Measurements from ENCODE around the gene TIMM22. TPM values are rescaled to one million over a fixed set of nuclear protein-coding genes. Genes with fewer than 3 reads are reported as not detected.

Gene TIMM22
- total RNA-seq, 1 experiment from 2014 or later = 17.7 TPM

DNA sequence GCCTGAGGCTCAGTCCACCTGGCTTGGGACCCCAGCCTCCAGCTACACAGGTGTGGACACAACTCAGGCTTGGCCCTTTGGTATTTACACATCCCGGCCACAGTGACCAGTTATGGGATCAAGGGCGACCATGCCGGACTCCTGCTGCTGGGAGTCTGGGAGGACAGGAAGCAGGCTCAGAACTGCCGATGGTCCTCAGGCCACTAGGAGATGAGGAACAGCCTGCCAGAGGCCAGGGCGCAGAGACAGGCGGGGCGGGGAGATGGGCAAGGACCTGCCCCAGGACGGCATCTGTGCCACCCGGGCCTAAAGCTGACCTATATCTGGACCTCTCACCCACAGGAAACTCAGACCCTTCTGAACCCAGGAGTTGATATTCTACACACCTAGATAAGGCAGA is 29.8 kb upstream of the TIMM22 start:
- Histone ChIP-seq H4K20me1 (ENCODE audit: low read length) (no peaks in the 10 kb centered on the region), H3K4me3 (ENCODE audit: low read length) (no peak overlapping the region), H3K36me3 (ENCODE audit: low read depth, low read length) (no peaks in the 10 kb centered on the region), H3K27ac (ENCODE audit: low read length) (no peak overlapping the region), H3K4me2 (ENCODE audit: low read length) (no peak overlapping the region), H3K27me3 (ENCODE audit: low read length) (no peaks in the 10 kb centered on the region), H3K9me3 (ENCODE audit: low read length) (no peaks in the 10 kb centered on the region), H3F3A (ENCODE audit: low read length, unreplicated experiment) (no peaks in the 10 kb centered on the region), H3K9ac (ENCODE audit: low read length) (no peak overlapping the region), H2AFZ (ENCODE audit: low read length) (no peak overlapping the region), H3K79me2 (ENCODE audit: low read length) (peaks cover 14% of the 10 kb centered on the region; the same call in 1 of the 2 replicates), H3K4me1 (ENCODE audit: insufficient read depth, low read length) (no peaks in the 10 kb centered on the region), H3K9me2 (replicated peaks; ENCODE audit: low read length) (no peaks in the 10 kb centered on the region)
- ChIA-PET POLR2A (ENCODE audit: unreplicated experiment) (no interaction called here), CTCF (no interaction called here)
- TF ChIP-seq EZH2phosphoT487 (IDR thresholded peaks at IDR 0.05; ENCODE audit: borderline replicate concordance, low read length) (no peak), EZH2 (IDR thresholded peaks at IDR 0.05; ENCODE audit: low read length, unreplicated experiment) (no peak)
- TF ChIP-seq, protein P1, sequence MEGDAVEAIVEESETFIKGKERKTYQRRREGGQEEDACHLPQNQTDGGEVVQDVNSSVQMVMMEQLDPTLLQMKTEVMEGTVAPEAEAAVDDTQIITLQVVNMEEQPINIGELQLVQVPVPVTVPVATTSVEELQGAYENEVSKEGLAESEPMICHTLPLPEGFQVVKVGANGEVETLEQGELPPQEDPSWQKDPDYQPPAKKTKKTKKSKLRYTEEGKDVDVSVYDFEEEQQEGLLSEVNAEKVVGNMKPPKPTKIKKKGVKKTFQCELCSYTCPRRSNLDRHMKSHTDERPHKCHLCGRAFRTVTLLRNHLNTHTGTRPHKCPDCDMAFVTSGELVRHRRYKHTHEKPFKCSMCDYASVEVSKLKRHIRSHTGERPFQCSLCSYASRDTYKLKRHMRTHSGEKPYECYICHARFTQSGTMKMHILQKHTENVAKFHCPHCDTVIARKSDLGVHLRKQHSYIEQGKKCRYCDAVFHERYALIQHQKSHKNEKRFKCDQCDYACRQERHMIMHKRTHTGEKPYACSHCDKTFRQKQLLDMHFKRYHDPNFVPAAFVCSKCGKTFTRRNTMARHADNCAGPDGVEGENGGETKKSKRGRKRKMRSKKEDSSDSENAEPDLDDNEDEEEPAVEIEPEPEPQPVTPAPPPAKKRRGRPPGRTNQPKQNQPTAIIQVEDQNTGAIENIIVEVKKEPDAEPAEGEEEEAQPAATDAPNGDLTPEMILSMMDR (conservative IDR thresholded peaks at IDR 0.05; ENCODE audit: low read depth, low read length) = no peak
- intact Hi-C loops (cut with micrococcal nuclease) = no loop called here
- DNase-seq (no peak), ATAC-seq (no peak)
- no TSS peak for BruUV-seq (replicated peaks)

DNA sequence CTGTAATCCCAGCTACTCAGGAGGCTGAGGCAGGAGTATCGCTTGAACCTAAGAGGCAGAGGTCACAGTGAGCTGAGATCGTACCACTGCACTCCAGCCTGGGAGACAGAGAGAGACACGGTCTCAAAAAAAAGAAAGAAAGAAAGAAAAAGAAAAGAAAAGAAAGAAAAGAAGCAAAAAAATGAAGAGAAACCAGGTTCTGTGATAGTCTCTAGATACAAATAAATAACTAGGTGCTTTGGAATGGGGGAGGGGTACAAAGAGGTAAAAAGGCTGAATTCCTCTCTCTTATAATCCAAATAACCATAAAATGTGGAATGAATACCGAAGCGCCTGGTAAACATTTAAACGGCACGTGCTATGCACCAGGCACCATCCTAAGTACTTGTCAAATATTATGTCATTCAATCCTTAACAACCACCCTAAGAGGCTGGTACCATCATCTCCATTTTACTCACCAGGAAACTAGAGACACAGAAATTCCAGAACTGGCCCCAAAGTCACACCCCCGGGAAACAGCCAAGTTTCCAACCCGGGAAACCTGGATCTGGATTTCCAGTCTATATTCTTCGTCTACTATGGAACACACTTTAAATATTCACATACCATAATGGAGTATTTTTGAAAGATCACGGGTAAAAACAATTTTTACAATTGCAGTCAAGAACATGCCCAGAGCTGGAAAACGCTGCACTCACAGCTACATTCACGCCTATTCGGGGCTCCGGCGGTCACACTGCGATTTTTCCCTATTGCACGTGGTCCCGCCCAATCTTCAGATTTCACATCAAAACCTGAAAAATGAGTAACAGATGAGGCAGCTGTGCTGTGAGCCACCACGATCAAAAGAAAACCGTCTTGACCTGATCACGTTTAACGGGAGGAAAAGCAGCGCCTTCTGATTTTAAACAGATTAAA is 27.9 kb upstream of the TIMM22 start:
- BruUV-seq (replicated peaks) = no TSS peak
- Histone ChIP-seq H3K4me1 (ENCODE audit: insufficient read depth, low read length) (peaks cover 15% of the 10 kb centered on the region), H3K4me2 (ENCODE audit: low read length) (no peak overlapping the region), H3K27me3 (ENCODE audit: low read length) (no peaks in the 10 kb centered on the region), H3K9me2 (replicated peaks; ENCODE audit: low read length) (no peaks in the 10 kb centered on the region), H3K79me2 (ENCODE audit: low read length) (peaks cover 19% of the 10 kb centered on the region), H3K9me3 (ENCODE audit: low read length) (no peaks in the 10 kb centered on the region), H2AFZ (ENCODE audit: low read length) (no peak overlapping the region), H4K20me1 (ENCODE audit: low read length) (no peaks in the 10 kb centered on the region), H3K36me3 (ENCODE audit: low read depth, low read length) (no peaks in the 10 kb centered on the region), H3F3A (ENCODE audit: low read length, unreplicated experiment) (no peaks in the 10 kb centered on the region), H3K27ac (ENCODE audit: low read length) (no peak overlapping the region), H3K4me3 (ENCODE audit: low read length) (no peak overlapping the region), H3K9ac (ENCODE audit: low read length) (no peak overlapping the region)
- CTCF ChIA-PET = no interaction called here
- DNase-seq (no peak), ATAC-seq (no peak)
- intact Hi-C loops (cut with micrococcal nuclease) = no loop called here
- TF ChIP-seq EZH2 (IDR thresholded peaks at IDR 0.05; ENCODE audit: low read length, unreplicated experiment) (no peak), EZH2phosphoT487 (IDR thresholded peaks at IDR 0.05; ENCODE audit: borderline replicate concordance, low read length) (no peak)
- TF ChIP-seq, protein P1 (conservative IDR thresholded peaks at IDR 0.05; ENCODE audit: low read depth, low read length) = no peak
- POLR2A ChIA-PET (ENCODE audit: unreplicated experiment) = interaction anchor here (0.6 kb wide), 1 partner anchor 150 kb away, joined by 7 read pairs; no protein-coding TSS in a partner anchor

DNA sequence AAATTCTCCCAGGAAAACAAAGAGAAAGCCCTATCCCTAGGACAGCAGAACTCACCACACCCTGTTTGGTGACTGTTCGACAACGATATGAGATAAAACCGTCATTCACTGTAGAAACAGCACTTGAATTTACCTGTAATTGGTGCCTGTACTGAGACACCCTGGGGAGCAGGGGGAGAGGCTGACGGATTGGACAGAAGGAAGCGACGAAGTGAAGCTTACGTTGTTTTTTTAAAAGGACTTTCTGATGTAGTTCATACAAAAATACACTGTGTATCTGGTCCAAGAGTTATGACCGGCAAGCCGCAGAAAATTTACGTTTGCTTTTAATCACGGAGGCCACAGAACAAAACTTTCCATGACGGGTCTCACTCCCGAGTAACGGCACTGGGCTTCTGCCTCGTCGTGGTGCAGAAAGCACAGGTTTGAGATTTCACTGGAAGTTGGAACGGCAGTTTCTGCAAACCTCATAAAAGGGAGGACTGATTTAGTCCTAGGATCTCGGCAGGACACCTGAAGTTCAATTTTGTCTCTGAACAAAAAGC is 27.0 kb upstream of the TIMM22 start:
- TF ChIP-seq, protein P1 (conservative IDR thresholded peaks at IDR 0.05; ENCODE audit: low read depth, low read length) = no peak
- TF ChIP-seq EZH2phosphoT487 (IDR thresholded peaks at IDR 0.05; ENCODE audit: borderline replicate concordance, low read length) = no peak
- TF ChIP-seq EZH2 (IDR thresholded peaks at IDR 0.05; ENCODE audit: low read length, unreplicated experiment) = no peak
- H3K79me2 ChIP-seq (ENCODE audit: low read length) = peaks cover 23% of the 10 kb centered on the region
- no peak overlapping the region for H3K4me2 ChIP-seq (ENCODE audit: low read length)
- intact Hi-C loops (cut with micrococcal nuclease) = loop anchor here (10.0 kb wide), 1 partner anchor 45 kb away; no protein-coding TSS in a partner anchor
- DNase-seq (no peak), ATAC-seq (no peak)
- H4K20me1 ChIP-seq (ENCODE audit: low read length) = no peaks in the 10 kb centered on the region
- H3F3A ChIP-seq (ENCODE audit: low read length, unreplicated experiment) = no peaks in the 10 kb centered on the region
- no peak overlapping the region for H3K9ac ChIP-seq (ENCODE audit: low read length)
- H3K4me1 ChIP-seq (ENCODE audit: insufficient read depth, low read length) = peaks cover 15% of the 10 kb centered on the region
- no peak overlapping the region for H3K4me3 ChIP-seq (ENCODE audit: low read length)
- no TSS peak for BruUV-seq (replicated peaks)
- POLR2A ChIA-PET (ENCODE audit: unreplicated experiment) = no interaction called here
- no peak overlapping the region for H3K27ac ChIP-seq (ENCODE audit: low read length)
- H2AFZ ChIP-seq (ENCODE audit: low read length) = no peak overlapping the region
- no peaks in the 10 kb centered on the region for H3K36me3 ChIP-seq (ENCODE audit: low read depth, low read length)
- no peaks in the 10 kb centered on the region for H3K9me2 ChIP-seq (replicated peaks; ENCODE audit: low read length)
- H3K9me3 ChIP-seq (ENCODE audit: low read length) = no peaks in the 10 kb centered on the region
- no peaks in the 10 kb centered on the region for H3K27me3 ChIP-seq (ENCODE audit: low read length)
- CTCF ChIA-PET = no interaction called here
